COLO668 (cell line): ENCODE results near the gene LAIR2.
"Not testable (repeated sequence)": the region's sequence is repeated elsewhere in the genome, so short reads cannot be mapped to it uniquely, and the experiment has no call there.

Experiments
- DNase-seq: peaks from one replicate; lab custom pipeline; 2025; ENCODE audit not compliant: unreplicated experiment; lab: John Stamatoyannopoulos, UW

Gene LAIR2

DNA sequence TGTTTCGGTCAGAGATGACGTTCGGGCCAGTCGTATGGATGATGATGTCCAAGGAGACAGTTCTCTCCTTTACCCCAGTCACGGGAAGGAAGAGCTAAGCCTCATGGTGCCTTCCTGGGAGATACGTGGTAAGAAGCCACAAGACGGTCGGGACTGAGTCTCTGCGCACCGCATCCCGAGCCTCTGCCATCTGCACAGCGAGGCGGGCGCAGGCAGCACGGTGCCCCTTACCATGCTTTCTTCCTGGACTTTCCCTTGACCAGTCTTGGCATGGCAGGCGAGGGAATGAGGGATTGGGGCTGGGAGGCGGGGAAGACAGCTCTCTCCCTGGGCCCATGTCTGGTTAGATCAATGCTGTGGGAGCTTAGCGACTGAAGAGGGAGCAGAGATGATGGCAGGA lies 10.1 kb upstream of the LAIR2 start:
- DNase-seq: no peak

- DNase-seq: not testable (repeated sequence)
Observed at GRCh38 chr19:54493056-54493455, 9.6 kb upstream of the LAIR2 start.

- no peak for DNase-seq
Observed at GRCh38 chr19:54493967-54494585, 8.6 kb upstream of the LAIR2 start.

GRCh38 chr19:54495284-54495683 lies 7.3 kb upstream of the LAIR2 start:
- not testable (repeated sequence) for DNase-seq

DNA sequence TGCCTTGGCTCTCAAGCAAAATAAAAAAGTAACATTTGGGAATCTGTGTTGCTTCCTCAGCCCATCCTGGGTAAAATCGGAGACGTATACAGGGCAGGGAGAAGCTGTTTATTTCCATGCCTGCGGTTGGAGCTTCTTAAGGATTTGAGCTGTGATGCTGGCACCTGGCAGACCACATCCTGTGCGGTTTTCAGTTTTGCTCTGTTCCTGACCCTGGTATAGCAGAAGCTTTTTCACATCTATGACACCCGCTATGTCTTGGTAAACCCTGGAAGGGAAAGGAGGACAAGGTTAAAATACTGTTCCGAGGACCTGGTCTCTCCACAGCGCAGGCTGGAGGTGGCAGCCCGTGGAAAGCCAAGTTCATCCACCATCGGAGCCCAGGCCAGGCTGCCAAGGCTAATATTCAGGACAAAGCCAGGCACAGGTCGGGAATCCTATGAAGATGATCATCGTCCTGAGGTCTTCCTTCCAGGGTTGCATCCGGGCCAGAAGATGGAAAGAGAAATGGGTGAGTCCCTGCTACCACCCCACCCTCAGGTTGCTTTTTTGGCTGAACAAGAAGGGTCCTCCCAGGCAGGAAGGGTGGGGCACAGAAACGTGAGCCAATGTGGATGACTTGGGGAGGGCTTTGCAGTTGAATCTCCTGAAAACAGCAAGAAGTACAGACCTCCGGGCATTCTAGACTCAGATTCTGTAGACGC lies 4.7 kb upstream of the LAIR2 start:
- DNase-seq: not testable (repeated sequence)

DNA sequence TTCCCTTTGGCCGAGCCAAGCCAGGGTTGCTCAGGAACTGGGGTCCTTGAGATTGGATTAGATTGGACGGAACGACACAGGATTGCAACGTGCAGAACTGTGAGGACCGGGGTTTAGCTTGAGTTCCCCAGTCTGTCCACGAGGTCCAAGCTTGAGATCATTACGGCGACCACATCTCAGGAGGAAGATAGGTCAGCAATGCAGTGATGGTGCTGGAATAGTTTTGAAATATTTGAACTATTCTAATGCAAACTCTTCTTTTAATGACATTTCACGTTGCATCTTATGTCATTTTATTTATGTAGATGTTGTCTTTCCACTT lies 4.2 kb upstream of the LAIR2 start:
- DNase-seq: not testable (repeated sequence)

- not testable (repeated sequence) for DNase-seq
Observed at GRCh38 chr19:54505542-54505941, 2.9 kb downstream of the LAIR2 start.

- no peak for DNase-seq
Observed at GRCh38 chr19:54506079-54506478, 3.4 kb downstream of the LAIR2 start.

- not testable (repeated sequence) for DNase-seq
Observed at GRCh38 chr19:54507038-54507717, 4.5 kb downstream of the LAIR2 start.

GRCh38 chr19:54507824-54508223 lies 5.2 kb downstream of the LAIR2 start:
- no peak for DNase-seq

GRCh38 chr19:54508487-54508886 lies 5.9 kb downstream of the LAIR2 start:
- DNase-seq: not testable (repeated sequence)

- not testable (repeated sequence) for DNase-seq
Observed at GRCh38 chr19:54509200-54509940, 6.7 kb downstream of the LAIR2 start.

GRCh38 chr19:54515156-54515555 lies 12.5 kb downstream of the LAIR2 start:
- no peak for DNase-seq

DNA sequence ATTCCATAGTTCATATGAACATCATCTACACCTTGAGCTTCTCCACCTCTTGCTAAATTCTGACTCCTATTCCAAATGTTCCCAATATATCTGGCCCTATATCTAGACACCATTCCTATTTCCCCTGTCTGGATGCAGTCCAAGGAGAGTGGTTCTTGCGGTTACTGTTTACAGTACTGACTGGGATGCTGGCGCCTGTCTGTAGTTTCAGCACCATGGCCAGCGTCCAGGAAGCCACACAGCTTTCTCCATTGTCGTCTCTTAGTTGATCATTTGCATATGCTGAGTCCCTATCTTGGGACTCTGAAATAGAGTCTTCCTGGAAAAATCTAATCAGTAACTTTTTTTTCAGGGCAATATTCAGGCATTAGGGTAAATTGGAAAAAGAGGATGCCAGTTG lies 14.9 kb downstream of the LAIR2 start:
- DNase-seq: no peak

DNA sequence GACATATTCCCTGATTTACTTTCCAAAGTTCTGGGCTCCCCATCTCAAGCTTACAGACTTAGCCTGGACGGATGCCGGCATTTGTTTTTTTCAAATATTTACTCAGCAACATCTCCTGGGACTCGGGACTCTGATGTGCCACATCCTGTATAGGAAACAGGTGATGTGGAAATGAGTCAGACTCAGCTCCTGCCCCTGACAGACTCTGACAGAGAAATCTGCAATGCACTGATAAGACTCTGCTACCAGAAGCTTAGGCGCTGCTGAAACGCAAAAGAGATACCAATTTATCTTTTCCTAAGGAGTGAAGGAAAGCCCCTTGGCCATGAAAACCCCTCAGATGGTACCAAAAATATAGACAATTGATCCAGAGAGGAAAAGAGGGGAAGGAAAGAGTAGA lies 16.2 kb downstream of the LAIR2 start:
- peak; percentile 16 for DNase-seq

DNA sequence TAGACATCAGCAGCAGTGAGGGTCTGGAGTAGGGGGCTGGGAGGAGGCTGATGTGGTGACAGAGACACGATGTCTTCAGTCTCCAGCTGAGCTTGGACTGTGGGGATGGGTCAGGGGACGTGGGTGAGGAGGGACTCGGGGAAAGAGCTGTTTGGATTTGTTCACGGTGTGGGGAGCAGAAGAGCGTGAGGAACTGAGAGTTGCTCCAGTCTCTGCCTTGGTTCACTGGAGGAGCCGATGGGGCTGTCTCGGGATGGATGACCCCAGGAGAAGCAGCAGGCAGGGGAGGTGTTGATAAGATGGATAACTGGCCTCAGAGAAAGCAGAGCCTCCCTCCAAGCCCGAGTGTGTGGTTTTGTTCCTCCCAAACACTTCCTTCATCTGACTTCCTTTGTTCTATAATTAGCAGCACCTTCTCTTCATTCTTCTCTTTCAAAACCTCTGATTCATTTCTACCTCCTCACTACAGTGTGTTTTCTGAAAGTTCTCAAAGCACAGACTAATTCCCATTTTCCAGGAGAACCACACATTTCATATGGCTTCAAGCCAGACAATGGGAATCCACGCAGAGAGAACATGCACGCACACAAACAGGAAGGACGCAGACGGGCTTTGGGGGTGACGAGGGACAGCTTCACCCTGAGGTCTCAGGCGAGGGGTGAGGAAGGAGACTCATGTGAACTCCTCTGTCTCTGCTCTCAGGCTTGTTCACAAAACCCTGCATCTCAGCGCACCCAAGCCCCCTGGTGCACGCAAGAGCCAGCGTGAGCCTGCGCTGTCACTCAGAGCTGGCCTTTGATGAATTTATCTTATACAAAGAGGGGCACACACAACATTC lies 18.6 kb downstream of the LAIR2 start:
- DNase-seq: no peak

GRCh38 chr19:54521860-54522513 lies 19.4 kb downstream of the LAIR2 start:
- no peak for DNase-seq

GRCh38 chr19:54523403-54523802 lies 20.8 kb downstream of the LAIR2 start:
- DNase-seq: no peak

DNA sequence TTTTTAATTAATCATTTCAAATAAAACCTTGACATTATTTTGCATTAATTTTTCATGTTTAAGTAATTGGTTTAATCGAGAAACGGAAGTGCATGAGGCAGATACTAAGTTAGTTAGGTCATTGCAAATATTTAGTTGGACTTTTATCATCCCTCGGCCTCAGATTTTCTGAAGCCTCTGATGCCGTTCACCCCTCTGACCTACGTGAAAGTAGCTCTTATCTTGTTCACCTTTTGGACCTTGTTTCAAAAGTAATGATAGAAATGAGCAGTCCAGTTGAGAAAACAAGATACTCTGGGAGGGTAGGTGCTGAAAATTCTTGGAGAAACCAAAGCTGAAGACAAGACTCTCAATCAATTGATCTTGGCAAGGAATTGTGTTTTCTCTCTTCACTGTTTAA lies 23.0 kb downstream of the LAIR2 start:
- DNase-seq: no peak

- no peak for DNase-seq
Observed at GRCh38 chr19:54526972-54527371, 24.3 kb downstream of the LAIR2 start.
